ENCODE measurements around the gene PELI2.

GRCh38 chr14:56137849-56138248 lies 19.6 kb downstream of the PELI2 start:
- TF ChIP-seq, protein P1, sequence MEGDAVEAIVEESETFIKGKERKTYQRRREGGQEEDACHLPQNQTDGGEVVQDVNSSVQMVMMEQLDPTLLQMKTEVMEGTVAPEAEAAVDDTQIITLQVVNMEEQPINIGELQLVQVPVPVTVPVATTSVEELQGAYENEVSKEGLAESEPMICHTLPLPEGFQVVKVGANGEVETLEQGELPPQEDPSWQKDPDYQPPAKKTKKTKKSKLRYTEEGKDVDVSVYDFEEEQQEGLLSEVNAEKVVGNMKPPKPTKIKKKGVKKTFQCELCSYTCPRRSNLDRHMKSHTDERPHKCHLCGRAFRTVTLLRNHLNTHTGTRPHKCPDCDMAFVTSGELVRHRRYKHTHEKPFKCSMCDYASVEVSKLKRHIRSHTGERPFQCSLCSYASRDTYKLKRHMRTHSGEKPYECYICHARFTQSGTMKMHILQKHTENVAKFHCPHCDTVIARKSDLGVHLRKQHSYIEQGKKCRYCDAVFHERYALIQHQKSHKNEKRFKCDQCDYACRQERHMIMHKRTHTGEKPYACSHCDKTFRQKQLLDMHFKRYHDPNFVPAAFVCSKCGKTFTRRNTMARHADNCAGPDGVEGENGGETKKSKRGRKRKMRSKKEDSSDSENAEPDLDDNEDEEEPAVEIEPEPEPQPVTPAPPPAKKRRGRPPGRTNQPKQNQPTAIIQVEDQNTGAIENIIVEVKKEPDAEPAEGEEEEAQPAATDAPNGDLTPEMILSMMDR (IDR thresholded peaks at IDR 0.05 in 4 of 5, conservative IDR thresholded peaks at IDR 0.05 in 1 of 5) = no peak
- TF ChIP-seq POLR2A (IDR thresholded peaks at IDR 0.05) = no peak
